Body of pancreas (tissue), 4 donors: ENCODE data around the gene SH2D7. TPM values are rescaled to one million over a fixed set of nuclear protein-coding genes. Genes with fewer than 3 reads are reported as not detected.

Source experiments
- ATAC-seq: fragments of 150-250 bp; one replicate; pipeline ENCODE4 v1.9.1; 2016
- DNase-seq, 4 donors: peaks; one replicate each; pipeline ENCODE4 v3.0.0-alpha.2; 2019
- H3K27ac ChIP-seq, 4 donors: fragments of 200-600 bp; sonication (generic); 1 replicate in 3 of 4; 2 replicates in 1 of 4; pipeline versions ENCODE4 v1.5.1 to v1.6.1; 2016 to 2019; ENCODE audit warnings: mild to moderate bottlenecking in 1 of 4, mixed read lengths in 1 of 4, moderate library complexity in 1 of 4
- H3K27me3 ChIP-seq, 2 donors: fragments of 200-600 bp; sonication (generic); one replicate each; pipeline ENCODE4 v1.6.0; 2016; ENCODE audit warnings: mild to moderate bottlenecking in 1 of 2
- H3K36me3 ChIP-seq, 2 donors: fragments of 200-600 bp; sonication (generic); replicated peaks in 1 of 2; 2 replicates each; pipeline ENCODE4 v1.5.1; 2016; ENCODE audit warnings: low read depth in 2 of 2; ENCODE audit not compliant: insufficient read depth in 1 of 2
- H3K4me1 ChIP-seq: fragments of 200-600 bp; sonication (generic); one replicate; pipeline ENCODE4 v1.6.0; 2016
- H3K4me3 ChIP-seq, 2 donors: fragments of 200-600 bp; sonication (generic); 1 replicate in 1 of 2; 2 replicates in 1 of 2; pipeline ENCODE4 v1.5.1; 2016 to 2019
- H3K9me3 ChIP-seq, 3 donors: fragments of 200-600 bp; sonication (generic); 1 replicate in 2 of 3; 2 replicates in 1 of 3; pipeline ENCODE4 v1.5.1; 2016
- POLR2A ChIP-seq, 3 donors: fragments of 450-650 bp; IDR thresholded peaks; one replicate each; pipeline ENCODE4 v1.6.1; 2016; ENCODE audit warnings: antibody characterized with exemption in 3 of 3, mild to moderate bottlenecking in 2 of 3
- WGBS, 2 donors: methylation state at CpG; one replicate each; pipeline ENCODE4 v1.1.5; 2017; 5-methylcytosine and 5-hydroxymethylcytosine counted together
- intact Hi-C: fragments of 100-400 bp; cut with DNase I; formaldehyde crosslinking; loops from one replicate; pipeline ENCODE4 v1.15.1; 2023
- total RNA-seq, 2 donors: library from RNA; depleted of rRNA; stranded (reverse); fragments of >200 nt; gene quantifications; one replicate each; pipeline ENCODE4 v1.1.0, GENCODE V29; 2016
- TF ChIP-seq, protein P1 (sequence below), 7 experiments: fragments of 450-650 bp in 4 of 7; fragments of 200-600 bp in 3 of 7; sonication (generic) in 3 of 7; IDR thresholded peaks; one replicate each; pipeline ENCODE4 v1.5.1; 2016 to 2019; ENCODE audit warnings: antibody characterized with exemption in 7 of 7

The SH2D7 gene
- total RNA-seq, 2 donors from 2014 or later: not detected

DNA sequence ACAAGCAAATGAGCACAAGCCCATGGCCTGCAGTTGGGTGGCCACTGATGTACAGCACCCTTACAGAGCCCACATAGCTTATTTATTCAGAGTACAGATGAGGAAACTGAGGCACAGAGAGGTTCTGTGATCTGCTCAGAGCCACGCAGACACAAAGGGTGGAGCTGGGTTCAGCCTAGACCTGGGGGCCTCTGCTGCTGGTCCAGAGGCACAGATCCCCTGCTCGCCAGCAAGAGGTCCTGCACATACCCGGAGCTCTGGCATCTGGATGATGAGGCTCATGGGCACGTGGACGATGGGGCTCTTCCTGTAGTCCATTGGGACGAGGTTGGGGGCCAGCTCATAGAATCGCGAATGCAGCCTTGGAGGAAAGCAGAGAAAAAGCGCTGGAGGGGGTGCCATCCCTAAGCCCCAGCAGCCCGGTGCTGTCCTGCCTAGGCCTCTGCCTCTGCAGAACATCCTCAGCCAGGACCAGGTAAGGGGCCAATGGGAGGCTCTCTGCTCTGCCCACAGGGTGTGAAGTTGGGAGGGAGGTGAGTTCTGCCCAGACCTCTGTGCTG is 18.6 kb downstream of the SH2D7 start:
- Histone ChIP-seq H3K36me3 (no peaks in the 10 kb centered on the region), H3K9me3 (no peaks in the 10 kb centered on the region), H3K27ac (no peak overlapping the region), H3K27me3 (no peaks in the 10 kb centered on the region), H3K4me1 (peaks cover 7% of the 10 kb centered on the region), H3K4me3 (no peak overlapping the region)
- WGBS, 2 donors: 80 to 82% methylated on average over 9 to 10 of the region's 10 CpGs
- no peak for ATAC-seq
- TF ChIP-seq, protein P1, sequence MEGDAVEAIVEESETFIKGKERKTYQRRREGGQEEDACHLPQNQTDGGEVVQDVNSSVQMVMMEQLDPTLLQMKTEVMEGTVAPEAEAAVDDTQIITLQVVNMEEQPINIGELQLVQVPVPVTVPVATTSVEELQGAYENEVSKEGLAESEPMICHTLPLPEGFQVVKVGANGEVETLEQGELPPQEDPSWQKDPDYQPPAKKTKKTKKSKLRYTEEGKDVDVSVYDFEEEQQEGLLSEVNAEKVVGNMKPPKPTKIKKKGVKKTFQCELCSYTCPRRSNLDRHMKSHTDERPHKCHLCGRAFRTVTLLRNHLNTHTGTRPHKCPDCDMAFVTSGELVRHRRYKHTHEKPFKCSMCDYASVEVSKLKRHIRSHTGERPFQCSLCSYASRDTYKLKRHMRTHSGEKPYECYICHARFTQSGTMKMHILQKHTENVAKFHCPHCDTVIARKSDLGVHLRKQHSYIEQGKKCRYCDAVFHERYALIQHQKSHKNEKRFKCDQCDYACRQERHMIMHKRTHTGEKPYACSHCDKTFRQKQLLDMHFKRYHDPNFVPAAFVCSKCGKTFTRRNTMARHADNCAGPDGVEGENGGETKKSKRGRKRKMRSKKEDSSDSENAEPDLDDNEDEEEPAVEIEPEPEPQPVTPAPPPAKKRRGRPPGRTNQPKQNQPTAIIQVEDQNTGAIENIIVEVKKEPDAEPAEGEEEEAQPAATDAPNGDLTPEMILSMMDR (IDR thresholded peaks at IDR 0.05): no peak
- TF ChIP-seq POLR2A (IDR thresholded peaks at IDR 0.05): no peak
- peak in 1 of 4 donors; percentile 9 for DNase-seq
- intact Hi-C loops: loop anchor here (5.0 kb wide), 2 partner anchors 81 to 311 kb away; no protein-coding TSS in a partner anchor

DNA sequence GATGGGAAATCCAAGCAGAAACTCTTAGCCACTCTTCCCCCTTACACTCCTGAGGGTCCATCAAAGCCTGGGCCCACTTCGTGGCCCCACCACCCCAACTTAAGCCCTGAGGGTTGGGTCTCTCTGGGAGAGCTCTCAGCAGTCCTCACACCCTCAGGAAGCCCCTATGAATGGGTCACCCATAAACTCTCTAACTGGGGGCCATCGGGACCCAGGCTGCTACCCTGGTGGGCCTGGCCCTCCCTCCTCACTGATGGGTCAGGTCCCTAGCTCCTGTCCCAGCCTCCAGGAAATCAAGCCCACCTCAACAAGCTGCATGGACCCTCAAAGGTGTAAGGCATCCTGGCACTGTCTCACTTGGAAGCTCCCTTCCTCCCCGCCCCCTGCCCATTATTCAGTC is 19.4 kb downstream of the SH2D7 start:
- Histone ChIP-seq H3K4me3 (no peak overlapping the region), H3K4me1 (peaks cover 7% of the 10 kb centered on the region), H3K36me3 (no peaks in the 10 kb centered on the region), H3K27me3 (no peaks in the 10 kb centered on the region), H3K9me3 (no peaks in the 10 kb centered on the region), H3K27ac (no peak overlapping the region)
- TF ChIP-seq, protein P1 (IDR thresholded peaks at IDR 0.05): no peak
- no peak for TF ChIP-seq POLR2A (IDR thresholded peaks at IDR 0.05)
- DNase-seq (no peak), ATAC-seq (no peak)
- intact Hi-C loops: loop anchor here (2.0 to 5.0 kb wide), 3 partner anchors 81 to 311 kb away; no protein-coding TSS in a partner anchor
- 73 to 77% methylated on average over 1 to 3 of the region's 3 CpGs for WGBS, 2 donors

DNA sequence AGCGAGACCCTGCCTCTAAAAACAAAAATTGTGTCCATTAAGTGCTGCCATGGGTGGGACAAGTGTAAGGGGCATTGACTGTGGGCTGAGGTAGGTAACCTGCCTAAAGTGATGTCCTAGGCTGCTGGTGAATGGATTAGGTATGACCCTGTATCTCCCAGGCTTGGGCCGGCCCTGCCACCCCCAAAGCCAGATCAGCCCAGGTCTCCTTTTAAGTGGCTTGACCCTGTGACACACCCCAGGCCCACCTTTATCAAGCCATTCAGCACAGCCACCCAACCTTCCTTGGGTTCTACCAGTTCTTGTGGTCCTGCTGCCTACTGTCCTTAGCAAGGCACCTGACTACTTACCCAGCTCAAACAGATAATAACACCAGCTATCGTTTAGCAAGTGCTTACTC is 20.2 kb downstream of the SH2D7 start:
- WGBS, 2 donors: 39 to 56% methylated on average over 3 of the region's 3 CpGs
- no peak overlapping the region for H3K4me3 ChIP-seq
- TF ChIP-seq POLR2A (IDR thresholded peaks at IDR 0.05): no peak
- TF ChIP-seq, protein P1 (IDR thresholded peaks at IDR 0.05): no peak
- intact Hi-C loops: loop anchor here (2.0 to 5.0 kb wide), 3 partner anchors 80 to 310 kb away; no protein-coding TSS in a partner anchor
- H3K4me1 ChIP-seq: peaks cover 7% of the 10 kb centered on the region
- DNase-seq (no peak), ATAC-seq (no peak)
- no peaks in the 10 kb centered on the region for H3K27me3 ChIP-seq
- H3K27ac ChIP-seq: no peak overlapping the region
- no peaks in the 10 kb centered on the region for H3K36me3 ChIP-seq
- no peaks in the 10 kb centered on the region for H3K9me3 ChIP-seq

DNA sequence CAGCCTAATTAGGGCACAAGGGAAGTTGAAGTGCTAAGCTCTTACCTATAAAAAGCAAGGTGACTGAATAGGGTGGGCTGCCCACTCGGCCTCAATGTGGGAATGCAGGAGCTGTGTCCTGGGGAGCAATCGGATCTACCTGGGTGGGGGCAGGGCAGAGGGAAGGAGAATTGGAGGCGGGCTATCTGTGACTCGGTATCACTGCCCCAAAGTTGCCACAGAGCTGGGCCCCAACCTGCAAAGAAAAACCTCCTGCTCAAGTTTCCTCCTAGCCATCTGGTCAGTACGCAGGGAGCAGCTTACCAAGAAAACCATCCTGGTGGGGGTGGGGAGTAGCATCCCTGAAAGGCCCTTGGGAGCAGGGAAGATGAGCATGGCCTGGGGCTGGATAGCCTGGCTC is 28.2 kb downstream of the SH2D7 start:
- TF ChIP-seq POLR2A (IDR thresholded peaks at IDR 0.05): no peak
- TF ChIP-seq, protein P1 (IDR thresholded peaks at IDR 0.05): no peak
- WGBS, 2 donors: 76 to 85% methylated on average over 5 of the region's 5 CpGs

DNA sequence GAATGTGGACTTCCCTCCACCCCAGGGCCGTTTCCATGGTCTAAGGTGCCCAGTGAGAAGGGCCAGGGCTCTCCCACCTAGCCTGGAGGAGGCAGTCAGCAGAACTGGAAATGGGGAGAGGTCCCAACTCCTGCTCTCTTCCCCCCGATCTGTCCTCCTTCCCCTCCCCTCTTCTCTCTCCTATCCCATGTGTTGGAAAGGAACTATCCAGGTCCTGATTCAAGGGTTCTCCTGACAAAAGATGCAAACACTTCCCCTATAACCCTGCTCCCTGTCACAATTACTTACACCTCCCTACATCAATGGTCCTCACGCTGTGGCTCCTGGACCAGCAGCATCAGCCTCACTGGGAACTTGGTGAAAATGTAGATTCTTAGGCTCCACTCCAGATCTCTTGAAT is 32.9 kb downstream of the SH2D7 start:
- Histone ChIP-seq H3K27me3 (no peaks in the 10 kb centered on the region), H3K9me3 (no peaks in the 10 kb centered on the region), H3K27ac (no peak overlapping the region), H3K4me3 (no peak overlapping the region), H3K36me3 (no peaks in the 10 kb centered on the region), H3K4me1 (no peaks in the 10 kb centered on the region)
- DNase-seq: no peak
- intact Hi-C loops: no loop called here
- no peak for TF ChIP-seq POLR2A (IDR thresholded peaks at IDR 0.05)
- TF ChIP-seq, protein P1 (IDR thresholded peaks at IDR 0.05): no peak
- ATAC-seq: no peak
- WGBS, 2 donors: 71 to 87% methylated on average over 3 of the region's 3 CpGs

More for the DNA sequence above, 28.2 kb downstream of the SH2D7 start:
- no peaks in the 10 kb centered on the region for H3K36me3 ChIP-seq
- H3K4me3 ChIP-seq: no peak overlapping the region
- no peaks in the 10 kb centered on the region for H3K9me3 ChIP-seq
- ATAC-seq (no peak), DNase-seq (no peak)
- no peak overlapping the region for H3K27ac ChIP-seq
- intact Hi-C loops: no loop called here
- H3K4me1 ChIP-seq: no peaks in the 10 kb centered on the region
- no peaks in the 10 kb centered on the region for H3K27me3 ChIP-seq
